GM21367 (cell line): Measurements from ENCODE around the gene KIAA1671.
"Not testable (repeated sequence)": the region's sequence is repeated elsewhere in the genome, so short reads cannot be mapped to it uniquely, and the experiment has no call there.

Experiments
- ATAC-seq: cut with Tn5 transposase; IDR thresholded peaks from one replicate; pipeline ENCODE4 v1.9.1; 2021; ENCODE audit not compliant: unreplicated experiment

Gene KIAA1671

DNA sequence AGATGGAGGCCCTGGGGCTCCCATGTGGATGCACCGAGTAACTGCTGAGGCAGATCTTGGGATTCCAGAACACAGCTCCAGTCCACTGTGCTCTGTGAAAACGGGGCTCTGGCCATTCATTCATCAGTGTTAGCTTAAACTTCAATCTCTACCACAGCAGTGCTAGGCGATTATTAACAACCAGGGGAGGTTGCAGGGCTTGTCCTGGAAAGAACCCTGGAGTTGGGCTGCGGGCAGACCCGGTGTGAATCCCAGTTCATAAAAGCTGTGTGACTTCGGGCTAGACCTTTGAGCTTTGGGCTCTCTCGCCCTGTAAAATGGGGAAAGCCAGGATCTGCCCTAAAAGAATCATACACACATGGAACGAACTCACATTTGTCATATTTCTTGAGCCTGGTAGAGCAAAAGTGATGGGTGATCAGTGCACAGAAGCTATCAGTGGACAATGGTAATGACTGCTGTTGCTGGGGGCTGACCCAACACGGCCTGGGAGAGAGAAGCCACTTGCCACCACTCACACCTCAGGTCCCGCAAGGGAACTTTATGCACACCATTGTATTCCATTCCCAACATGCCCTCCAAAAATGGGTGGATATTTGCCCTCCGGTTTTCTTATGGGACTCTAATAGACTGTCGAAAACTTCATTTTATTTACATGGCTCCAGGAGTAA lies 231.6 kb downstream of the KIAA1671 start:
- ATAC-seq, result no peak

DNA sequence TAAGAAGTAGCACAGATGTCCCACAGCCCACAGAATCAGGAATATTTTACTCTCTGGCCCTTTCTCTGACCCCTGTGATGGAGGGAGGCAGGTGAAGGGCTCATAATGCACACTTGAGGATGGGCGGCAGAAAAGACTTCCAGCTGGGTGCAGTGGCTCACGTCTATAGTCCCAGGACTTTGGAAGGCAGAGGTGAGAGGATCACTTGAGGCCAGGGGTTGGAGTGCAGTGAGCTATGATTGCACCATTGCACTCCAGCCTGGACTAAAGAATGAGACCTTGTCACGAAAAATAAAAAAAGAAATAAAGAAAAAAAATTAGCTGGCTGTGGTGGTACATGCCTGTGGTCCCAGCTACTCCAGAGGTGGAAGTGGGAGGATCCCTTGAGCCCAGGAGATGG lies 233.6 kb downstream of the KIAA1671 start:
- ATAC-seq, result no peak

DNA sequence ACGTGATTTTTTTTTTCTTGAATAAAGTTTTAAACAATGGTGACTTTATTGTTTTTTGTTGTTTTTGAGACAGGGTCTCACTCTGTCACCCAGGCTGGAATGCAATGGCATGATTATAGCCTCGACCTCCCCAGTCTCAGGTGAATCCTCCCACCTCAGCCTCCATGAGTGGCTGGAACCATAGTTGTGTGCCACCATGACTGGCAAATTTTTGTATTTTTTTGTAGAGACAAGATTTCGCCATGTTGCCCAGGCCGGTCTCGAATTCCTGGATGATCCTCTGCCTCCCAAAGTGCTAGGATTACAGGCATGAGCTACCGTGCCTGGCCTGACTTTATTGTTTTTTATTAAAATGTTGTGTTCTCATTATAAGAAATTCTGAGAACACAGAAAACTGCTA lies 235.0 kb downstream of the KIAA1671 start:
- ATAC-seq, result no peak

DNA sequence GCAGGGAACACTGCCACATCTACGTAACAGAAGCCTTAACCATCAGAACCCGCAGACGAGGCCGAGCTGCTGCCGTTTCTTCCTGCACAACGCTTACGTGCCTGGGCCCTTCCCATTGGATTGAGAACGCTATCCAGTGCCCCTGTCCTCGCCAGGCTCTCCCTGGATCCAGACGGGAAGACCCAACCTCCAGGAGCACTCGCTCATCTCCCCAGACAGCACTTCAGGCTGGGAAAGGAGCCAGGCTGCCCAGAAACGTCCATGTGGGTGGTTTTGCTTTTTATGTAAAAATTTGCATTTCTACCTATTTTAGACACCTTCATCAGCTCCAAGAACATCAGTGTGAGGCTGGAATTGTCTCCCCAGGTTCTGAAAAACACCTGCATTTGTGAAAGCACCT lies 239.9 kb downstream of the KIAA1671 start:
- ATAC-seq, result no peak

DNA sequence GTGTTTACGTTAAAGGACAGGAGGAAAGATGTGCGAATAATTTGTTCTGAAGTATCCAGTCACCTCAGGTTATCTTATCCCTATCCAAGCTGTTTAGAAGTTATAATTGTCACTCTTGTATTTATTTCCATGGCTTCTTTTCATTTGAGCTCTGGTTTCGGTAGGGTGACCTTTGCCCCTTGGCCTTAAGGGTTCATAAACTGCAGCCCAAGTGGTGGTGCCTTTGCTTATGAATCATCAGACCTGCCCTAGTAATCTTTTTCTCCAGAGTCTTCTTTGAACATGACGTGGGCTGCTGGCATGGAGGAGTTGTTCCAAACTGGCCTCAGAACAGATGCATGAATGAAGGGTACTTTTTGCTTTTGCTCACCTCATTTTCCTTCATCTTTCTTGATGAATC lies 240.6 kb downstream of the KIAA1671 start:
- no peak for ATAC-seq

DNA sequence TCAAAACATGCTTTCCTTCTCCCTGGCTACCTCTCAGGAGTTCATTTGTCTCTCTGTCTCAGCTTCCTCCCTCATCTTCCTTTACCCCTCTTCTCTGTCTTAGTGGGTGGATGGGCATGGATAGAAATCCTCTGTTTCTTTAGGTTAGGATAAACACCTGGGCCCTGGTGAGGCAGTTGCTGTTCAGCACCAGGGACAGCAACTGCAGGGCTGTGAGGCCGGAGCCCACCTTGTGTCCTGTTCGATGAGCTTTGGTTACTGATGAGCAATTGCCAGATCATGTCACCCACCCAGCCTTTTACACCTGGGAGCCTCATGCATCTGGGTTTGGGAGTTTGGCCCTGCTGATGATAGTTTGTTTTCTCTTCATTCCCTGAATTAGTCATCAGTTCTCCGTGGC lies 241.0 kb downstream of the KIAA1671 start:
- ATAC-seq, result no peak

DNA sequence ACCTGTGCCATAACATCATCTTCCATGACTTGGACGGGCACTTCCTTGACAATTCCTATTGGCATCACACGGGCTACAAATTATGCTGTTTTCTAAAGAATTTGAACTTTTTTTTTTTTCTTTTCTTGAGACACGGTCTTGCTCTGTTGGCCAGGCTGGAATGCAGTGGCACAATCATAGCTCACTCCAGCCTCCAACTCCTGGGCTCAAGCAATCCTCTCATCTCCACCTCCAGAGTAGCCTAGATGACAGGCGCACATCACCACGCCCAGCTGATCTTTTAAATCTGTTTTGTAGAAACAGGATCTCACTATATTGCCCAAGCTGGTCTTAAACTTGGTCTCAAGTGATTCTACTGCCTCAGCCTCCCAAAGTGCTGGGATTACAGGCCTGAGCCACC lies 243.8 kb downstream of the KIAA1671 start:
- ATAC-seq, result no peak

DNA sequence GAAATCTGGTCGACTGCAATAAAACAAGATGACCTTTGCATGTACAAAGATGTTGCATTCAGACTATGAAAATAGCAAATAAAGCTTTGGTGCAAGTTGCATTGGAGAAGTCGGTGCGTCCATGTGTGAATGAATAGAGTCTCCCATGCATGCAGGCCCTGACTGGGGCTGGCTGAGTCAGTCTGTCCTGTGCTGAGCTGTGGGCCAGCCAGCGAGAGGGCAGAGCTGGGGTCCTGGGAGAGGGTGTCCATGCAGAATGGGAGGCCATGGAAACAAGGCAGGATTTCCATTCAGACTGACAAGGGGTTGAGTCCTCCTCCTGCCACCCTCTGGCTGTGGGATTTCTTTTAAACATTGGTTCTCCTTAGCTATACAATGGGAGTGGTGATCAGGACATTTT lies 244.8 kb downstream of the KIAA1671 start:
- no peak for ATAC-seq

DNA sequence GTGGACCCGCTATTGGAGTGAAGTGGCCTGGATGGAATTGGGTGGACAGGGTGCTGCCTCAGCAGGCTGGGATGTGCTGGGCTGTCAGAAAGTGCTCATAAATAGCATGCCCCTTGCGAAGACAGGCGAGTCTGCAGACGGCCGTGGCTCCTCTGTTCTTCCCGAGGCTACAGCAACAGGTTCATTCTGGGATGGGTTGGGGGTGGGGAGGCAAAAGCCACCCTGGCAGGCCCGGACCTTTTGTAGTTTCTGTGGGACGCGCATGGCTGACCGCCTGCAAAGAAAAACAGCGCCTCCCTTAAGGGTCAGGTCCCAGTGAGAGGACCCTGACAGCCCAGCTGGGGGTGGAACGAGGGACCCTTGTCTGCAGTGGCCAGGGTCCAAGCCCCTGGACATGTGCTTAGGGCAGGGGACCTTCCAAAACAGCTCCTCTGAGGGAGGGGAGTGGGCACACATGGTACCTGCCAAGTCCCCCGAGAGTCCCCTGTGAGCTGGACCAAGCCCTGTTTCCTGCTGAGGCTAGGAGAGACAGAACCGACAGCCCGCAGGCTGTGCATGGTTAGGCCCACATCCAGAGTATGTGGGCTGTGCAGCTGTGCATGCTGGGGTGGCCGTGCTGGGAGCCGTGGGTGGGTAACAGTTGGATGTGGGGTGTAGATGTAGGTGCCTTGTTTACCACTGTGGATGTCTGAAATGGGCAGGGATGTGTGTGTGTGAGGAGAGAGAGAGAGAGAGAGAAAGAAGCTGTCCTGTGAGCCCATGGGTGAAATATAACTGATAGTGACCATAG lies 247.4 kb downstream of the KIAA1671 start, which contains the start of gene CRYBB3:
Gene CRYBB3, plus strand, starts transcription at position 128 of the 790 bp plus-strand sequence. CDS start 1,539 bp downstream, outside the sequence.
- ATAC-seq, result no peak

DNA sequence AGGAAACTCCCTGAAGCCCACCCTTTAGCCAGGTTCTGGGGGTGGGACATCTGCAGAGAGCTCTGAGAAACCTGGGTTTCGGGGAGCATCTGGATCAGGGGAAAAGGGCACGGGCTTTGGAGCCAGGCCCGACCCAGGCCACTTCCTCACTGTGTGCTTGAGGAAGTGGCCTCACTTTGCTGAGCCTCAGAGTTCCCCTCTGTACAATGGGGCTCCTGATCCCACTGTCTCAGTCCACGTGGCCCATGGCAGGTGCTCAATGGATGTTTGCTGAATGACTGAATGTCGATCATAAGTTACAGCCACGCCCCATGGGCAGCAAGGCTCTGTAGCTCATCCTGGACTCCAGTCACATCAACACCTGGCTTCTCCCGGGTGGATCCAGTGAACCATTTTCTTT lies 248.5 kb downstream of the KIAA1671 start:
- no peak for ATAC-seq

DNA sequence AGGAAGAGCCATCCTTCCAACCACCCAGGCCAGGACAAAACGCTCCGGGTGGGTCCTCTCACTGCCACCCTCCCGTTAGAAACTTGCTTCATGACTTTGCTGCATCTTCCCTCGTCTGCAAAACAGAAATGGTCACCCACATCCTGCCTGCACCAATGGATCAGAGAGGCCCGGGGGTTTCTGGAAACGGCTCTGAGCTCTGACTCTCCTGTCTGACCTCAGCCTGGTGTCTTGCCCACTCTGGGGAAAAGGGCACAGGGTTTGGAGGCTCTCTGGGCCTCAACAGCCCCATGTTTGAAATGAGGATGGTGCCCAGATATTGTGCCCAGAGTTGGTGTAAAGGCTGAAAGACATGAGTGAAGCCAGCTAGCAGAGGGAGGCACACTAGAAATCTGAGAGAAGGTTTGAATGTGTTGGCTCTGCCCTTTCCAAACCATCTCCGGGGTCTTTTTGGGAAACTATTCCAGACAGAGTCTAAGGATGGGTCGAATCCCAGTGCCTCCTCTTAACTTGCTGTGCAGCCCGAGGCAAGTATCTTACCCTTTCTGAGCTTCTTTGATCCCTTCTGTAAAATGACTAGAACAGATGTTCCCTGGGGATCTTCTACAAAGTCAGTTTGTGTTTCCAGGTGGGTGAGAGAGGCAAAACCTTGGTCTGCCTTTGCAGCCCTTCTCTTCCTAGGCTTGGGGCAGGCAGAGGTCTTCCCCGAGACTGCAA lies 249.2 kb downstream of the KIAA1671 start:
- no peak for ATAC-seq

DNA sequence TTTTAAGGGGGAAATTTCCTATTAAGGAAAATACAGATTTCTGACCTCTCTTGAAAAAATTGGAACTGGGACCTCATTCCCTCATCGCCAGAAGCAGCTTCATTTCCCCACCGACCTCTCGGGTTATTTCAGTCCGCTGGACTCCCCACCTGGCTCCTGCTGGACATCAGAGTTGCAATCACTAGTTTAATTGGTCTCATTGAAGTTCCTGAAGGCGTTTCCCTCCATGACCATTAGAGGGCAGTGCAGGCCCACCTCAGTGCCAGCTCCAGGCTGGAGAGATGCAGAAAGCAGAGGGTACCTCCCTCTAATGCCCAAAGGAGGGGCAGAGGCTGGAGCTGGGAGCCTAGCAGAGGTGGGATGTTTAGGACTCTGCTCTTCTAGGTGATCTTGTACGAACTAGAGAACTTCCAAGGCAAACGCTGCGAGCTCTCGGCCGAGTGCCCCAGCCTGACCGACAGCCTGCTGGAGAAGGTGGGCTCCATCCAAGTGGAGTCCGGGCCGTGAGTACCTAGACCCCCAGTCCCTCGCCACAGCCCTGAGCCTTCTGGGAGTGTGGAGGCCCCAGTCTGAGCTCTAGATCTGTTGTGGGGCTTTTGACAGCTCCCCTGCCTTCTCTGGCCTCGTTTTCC lies 249.9 kb downstream of the KIAA1671 start:
- ATAC-seq, result no peak

DNA sequence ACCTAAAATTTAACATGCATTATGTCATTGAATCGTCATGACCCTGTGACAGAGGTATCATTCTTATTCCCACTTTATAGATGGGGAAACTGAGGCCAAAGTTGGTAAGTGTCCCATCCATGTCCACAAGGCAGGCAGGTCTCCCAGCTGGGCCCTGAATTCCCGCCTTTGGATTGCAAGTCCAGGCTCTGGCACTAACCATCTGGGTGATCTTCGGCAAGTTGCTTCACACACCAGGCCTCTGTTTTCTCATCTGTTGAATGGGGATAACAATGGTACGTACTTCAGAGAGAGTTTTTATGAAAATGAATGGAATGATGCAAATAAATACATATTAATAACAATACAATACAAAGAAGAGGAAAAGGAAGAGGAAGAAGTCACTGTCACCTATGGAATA lies 250.6 kb downstream of the KIAA1671 start:
- ATAC-seq, result no peak

DNA sequence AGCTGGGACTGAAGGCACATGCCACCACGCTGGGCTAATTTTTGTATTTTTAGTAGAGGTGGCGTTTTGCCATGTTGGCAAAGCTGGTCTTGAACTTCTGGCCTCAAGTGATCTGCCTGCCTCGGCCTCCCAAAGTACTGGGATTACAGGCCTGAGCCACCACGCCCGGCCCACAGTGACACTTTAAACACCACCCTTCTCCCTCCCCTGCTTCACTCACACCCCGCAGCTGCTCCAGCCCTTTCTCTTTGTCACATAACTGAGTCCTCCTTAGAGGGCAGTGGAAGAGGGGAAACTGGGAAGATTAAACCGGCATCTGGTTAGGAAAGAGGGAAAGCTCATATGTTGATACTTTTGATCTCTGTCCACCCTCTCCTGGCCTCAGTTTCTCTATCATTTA lies 252.0 kb downstream of the KIAA1671 start:
- not testable (repeated sequence) for ATAC-seq

DNA sequence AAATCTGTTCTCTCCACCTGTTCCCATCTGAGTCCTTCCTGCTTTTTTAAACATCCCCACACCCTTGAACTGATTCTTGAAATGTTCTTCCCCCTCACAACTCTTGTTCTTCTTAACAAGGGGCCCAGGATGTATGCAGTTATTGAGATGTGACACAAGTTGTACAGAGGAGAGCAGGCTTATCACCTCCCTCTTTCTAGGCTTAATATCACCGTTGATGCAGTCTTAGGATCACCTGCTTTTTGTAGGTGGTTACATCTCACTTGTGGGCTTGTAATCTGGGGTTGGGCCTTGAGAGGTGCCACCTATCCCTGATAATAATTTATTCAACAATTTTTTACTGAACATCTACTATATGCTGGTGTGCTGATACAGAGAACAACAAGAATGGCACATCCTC lies 253.3 kb downstream of the KIAA1671 start:
- no peak for ATAC-seq

DNA sequence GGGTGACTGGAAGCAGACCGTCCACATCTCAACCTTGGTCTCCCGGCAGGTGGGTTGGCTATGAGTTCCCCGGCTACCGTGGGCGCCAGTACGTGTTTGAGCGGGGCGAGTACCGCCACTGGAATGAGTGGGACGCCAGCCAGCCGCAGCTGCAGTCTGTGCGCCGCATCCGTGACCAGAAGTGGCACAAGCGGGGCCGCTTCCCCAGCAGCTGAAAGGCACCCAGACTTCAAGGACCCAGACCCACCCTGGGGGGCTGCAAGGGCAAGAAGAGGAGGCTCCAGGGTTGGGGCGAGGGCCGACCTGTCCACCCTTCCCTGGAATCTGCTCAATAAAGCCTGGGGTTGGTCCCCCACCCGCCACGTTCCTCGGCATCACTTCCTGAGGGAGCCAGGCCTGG lies 254.5 kb downstream of the KIAA1671 start:
- ATAC-seq, result no peak

DNA sequence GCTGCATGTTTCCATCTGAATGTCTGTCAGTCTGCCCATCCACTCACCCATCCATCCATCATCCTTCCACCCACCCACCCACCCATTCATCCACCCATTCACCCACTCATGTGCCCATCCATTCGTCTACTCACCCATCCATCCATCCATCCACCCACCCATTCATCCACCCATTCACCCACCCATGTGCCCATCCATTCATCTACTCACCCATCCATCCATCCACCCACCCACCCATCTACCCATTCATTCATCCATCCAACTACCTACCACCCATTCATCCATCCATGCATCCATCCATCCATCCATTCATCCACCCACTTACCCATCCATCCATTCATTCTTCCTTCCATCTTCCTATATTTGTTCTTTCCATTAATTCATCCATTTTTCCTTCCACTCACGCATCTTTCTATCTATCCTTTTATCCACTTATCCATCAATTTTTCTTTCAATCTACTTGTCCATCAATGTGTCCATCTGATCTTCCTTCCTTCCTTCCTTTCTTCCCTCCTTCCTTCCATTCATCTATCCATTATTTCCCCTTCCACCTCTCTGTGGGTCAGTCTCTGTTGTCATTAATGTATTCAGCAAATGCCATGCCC lies 255.1 kb downstream of the KIAA1671 start:
- ATAC-seq, result no peak

DNA sequence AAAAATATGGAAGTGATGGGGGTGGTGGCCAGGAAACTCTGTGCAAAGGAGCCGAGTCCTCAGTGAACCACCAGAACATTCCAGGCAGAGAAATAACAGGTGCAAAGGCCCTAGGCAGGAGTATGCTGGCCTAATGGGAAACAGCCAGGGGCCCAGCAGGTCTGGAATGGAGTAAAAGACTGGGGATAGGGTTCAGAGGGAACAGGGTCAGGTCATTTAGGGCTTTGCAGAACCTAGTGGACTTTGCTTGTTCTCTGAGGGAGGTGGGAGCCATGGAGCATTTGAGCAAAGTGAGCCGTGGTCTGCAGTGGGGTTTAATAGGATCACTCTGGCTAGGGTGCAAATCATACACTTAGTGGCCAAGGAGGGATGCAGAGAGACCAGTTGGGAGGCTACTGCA lies 255.8 kb downstream of the KIAA1671 start:
- ATAC-seq, result no peak

DNA sequence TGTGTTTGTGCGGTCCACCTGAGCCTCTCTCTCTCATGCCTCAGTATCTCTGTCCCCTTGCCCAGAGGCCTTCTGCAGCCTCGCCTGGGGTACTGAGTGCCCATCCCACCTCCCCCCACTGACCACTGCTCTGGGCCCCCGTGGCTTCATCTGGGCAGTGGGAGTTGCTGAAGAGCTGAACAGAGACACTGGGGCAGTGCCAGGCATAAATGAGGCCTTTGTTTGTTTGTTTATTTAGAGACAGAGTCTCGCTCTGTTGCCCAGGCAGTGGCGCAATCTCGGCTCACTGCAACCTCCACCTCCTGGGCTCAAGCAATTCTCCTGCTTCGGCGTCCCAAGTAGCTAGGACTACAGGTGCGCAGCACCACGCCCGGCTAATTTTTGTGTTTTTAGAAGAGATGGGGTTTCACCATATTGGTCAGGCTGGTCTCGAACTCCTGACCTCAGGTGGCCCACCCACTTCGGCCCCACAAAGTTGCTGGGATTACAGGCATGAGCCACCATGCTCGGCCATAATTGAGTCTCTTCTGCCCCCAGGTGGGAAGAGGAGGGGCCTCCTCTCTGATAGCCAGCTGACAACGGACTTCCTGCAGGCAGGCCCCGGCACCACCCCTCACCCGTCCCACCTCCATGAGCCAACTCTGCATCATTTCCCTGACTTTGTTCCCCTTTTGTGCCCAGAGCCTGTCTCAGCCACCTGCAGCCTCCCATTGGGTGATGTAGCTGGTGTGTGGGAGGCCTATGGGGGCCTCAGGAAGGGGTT lies 256.4 kb downstream of the KIAA1671 start:
- ATAC-seq, result no peak

DNA sequence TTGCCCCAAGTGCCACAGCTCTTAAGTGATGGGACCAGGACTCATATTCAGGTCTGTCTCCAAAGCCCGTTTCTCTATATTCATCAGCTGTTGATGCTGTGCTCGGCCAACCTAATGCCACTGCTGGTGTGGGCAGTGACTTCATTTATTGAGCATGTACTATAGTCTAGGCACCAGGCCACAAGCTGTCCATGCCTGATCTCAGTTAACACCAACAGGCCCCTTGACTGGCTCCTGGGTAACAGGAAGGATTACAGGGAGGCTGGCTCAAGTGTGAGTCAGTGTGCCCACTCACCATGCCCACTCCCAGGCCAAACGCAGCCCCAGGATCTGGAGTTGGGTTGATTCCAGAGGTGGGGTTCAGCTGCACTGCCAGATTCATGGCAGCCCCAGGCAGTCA lies 258.3 kb downstream of the KIAA1671 start:
- ATAC-seq, result no peak
